NOMO-1 (cell line): ENCODE data around the gene IL6R.
"Not testable (repeated sequence)": the region's sequence is repeated elsewhere in the genome, so short reads cannot be mapped to it uniquely, and the experiment has no call there.

Experiments used
- DNase-seq, 2 experiments: peaks; one replicate each; lab custom pipeline; 2025; ENCODE audit not compliant: unreplicated experiment in 2 of 2; lab: John Stamatoyannopoulos, UW

The IL6R gene

GRCh38 chr1:154478639-154479038 is 73.5 kb downstream of the IL6R start:
- DNase-seq, result peak; percentile 81 to 83

DNA sequence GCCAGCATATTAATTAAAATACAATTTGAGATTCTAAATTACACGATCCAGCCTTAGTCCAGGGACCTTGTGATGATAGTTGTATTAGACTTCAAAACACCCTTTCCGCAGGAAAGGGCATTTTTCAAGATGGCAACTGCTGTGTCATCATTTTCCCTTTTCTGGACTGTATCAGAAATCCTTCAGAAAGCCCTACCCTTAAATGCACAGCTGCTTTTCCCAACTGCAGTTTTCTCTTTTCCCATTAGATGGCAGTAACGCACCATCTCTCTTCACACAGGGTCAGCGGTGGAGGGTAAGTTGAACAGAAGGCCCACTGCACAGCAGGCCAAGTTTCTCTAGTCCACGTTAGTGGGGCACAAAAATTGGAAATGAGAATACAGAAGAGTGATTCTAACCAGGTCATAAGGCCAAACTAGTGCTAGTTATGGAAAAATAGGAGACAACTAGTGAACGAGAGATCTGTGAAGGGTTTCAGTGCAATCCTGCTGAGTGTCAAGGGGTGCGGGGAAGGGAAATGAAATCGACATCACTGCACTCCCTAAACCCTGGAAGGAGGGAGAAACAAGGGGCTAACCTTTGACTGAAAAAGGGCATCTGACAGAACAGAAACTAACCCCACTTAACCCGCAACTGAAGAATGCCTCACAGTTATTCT is 74.8 kb downstream of the IL6R start:
- DNase-seq, result peak; percentile 54 to 65

- DNase-seq, result no peak
These were observed 75.9 kb downstream of the IL6R start for GRCh38 chr1:154481053-154481452.

DNA sequence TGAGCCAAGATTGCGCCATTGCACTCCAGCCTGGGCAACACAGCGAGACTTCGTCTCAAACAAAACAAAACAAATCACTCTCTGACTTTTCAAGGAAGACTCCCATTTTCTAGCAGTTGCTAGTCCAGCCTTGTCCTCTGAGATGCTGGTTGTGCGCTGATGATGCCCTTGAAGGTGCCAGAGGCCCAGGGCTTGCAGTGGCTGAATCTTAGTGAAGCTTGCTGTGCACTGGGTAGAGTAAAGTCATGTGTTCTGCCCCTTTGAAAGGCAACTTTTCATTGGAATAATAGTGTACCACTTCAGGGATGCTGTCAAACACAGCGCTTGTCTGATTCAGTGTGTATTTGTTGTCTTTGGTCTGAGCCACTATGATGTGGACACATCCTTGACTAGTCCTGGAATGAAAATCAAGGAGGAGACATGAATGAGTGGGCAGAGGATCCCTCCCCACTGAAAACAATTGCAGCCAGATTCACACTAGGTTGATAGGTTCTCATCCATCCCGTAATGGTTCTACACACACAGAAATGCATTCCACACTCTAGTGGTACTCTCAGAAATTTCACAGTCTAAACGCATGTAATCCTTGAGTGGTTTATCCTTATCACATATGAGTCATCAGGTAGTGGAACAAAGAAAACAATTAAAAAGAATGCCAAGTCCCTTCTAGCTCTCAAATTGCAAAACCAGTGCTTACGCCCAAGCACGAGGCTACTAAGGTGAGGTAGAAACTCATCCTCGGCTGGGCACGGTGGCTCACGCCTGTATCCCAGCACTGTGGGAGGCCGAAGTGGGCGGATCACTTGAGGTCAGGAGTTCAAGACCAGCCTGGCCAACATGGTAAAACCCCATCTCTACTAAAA is 79.0 kb downstream of the IL6R start:
- no peak for DNase-seq

DNA sequence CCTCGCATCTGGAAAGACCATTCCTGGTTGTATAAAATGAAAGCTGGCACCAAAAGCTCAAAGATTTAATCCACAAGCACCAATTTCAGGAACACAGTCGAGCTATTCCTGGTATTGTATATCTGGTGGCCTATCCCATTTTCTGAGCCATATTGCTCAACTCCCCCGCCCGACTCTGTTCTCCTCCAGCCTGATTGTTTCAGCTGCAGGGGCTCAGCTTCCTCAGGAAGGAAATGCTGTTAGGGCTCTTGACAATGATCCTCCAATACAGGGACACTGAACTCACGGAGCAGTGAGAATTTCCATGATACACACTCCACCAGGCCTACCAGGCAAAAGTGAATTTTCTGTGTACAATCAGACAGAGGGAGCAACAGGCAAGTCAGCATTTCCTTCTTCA is 80.0 kb downstream of the IL6R start:
- peak in 1 of 2 experiments; percentile 23 for DNase-seq

DNA sequence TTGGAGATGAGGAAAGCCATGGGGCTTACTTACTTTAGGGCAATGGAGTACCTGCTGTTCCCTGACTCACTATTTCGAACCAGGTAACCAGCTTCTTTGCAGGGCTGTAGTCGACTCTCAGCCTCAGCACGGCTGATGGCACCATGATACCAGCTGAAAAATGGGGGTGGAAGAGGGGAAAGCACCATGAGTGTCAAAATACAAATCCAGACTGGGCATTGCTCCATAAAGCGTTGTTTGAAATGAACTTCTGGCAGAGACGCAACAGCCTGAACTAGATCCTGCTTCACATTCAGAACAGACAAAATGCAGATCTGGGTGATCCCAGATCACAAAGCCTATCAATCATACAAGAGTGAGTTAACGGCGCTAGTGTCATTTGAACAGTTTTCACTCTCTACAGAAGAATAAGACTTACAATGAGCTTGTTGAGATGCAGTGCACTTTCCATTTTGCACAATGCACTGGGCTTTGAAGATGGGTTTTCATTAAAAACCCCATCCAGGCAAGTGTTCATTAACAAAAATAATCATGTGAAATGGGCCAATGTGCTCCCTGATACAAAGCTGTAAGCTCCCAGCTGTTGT is 80.9 kb downstream of the IL6R start:
- DNase-seq, result no peak

DNA sequence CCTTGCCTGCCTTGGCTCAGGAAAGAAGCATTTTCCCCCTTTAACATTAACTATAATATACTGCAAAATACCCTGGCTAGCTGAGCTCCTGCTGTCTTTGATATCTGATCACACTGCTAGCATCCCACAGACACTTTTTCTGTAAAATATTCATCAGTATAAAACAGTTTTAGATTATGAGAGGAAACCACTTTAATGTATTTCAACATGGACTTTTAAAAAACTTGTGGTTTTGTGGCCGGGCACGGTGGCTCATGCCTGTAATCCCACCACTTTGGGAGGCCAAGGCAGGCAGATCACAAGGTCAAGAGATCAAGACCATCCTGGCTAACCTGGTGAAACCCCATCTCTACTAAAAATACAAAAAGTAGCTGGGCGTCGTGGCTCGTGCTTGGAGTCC is 81.6 kb downstream of the IL6R start:
- not testable (repeated sequence) for DNase-seq

DNA sequence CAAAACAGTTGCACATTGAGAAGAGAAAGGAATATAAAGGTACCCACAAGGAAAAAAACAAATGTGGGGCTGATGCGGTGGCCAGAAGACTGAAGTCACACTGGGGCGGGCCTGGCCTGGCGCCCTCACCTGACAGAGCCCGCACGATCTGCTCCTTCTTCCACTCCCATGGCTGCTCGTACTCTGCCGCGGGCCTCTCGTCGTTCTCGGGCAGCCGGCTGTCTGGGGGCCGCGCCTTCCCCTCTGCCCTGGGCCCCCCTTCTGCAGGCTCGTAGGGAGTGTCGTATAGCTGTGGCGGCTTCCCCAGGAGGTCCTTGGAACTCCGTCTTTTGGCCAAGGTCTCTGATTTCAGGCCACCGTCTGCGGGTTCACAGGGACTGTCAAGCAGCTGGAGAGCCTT is 83.8 kb downstream of the IL6R start:
- DNase-seq, result no peak

DNA sequence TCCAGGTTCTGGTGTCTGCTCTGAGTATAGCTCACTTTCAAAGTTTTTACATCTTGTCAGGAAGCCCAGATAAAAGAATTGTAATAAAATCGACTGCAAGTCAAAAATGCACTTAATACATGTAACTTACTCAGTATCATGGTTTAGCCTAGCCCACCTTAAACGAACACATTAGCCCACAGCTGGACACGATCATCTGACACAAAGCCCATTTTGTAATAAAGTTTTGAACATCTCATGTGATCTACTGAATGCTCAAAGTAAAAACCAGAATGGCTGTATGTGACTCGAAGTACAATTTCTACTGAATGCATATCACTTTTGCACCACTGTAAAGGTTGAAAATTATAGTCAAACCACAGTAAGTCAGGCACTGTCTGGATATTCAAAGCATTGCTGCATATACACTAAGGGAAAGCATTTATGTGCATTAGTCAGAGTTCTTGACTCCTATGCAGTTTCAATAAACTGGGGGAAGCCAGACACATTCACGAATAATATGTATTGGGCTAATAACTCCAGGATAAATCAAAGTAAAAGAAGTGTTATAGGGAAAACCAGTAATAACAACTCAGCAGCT is 84.6 kb downstream of the IL6R start:
- DNase-seq, result no peak

GRCh38 chr1:154490317-154490716 is 85.2 kb downstream of the IL6R start:
- DNase-seq, result peak in 1 of 2 experiments; percentile 38

GRCh38 chr1:154492115-154492514 is 87.0 kb downstream of the IL6R start:
- peak in 1 of 2 experiments; percentile 15 for DNase-seq

DNA sequence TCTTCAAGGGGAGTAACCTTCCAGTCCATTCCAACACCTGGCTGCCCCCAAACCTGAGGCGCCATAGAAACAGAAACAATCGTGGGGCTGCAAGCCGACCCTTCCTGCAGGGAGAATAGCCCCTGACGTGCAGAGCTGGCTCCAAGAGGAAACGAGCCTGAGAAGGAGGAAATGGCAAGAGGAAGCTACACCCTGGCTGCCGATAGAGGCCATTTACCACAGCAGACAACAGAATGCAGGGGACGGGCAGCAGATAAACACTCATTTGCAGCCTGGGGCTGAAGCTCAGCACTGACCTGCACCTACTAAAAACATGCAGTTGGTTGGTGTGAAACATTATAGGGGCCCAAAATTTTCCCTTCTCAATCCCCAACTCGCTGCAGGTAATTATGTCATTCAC is 88.1 kb downstream of the IL6R start:
- DNase-seq, result peak; percentile 76 to 88

- no peak for DNase-seq
These were observed 90.5 kb downstream of the IL6R start for GRCh38 chr1:154495496-154496273.

DNA sequence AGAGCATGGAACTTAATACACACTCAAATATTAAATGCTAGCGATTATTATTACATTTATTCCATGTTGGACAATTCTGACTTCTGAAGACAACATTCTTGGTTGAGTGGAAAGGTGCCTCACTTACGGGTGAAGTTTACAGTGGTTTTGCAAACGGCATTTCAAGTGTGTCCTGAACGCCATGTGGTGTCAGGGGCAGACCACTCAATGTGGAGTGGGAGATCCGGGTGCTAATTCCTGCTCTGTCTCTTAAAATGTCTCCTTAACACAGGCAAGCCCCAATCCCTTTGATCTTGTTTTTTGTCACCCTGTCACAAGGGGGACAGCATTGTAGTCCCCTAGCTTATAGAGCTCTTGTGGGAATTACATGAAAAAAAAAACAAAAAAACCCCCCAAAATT is 91.2 kb downstream of the IL6R start:
- DNase-seq, result no peak

GRCh38 chr1:154497026-154497806 is 92.1 kb downstream of the IL6R start:
- no peak for DNase-seq

- no peak for DNase-seq
These were observed 94.3 kb downstream of the IL6R start for GRCh38 chr1:154499446-154499845.

GRCh38 chr1:154500533-154500932 is 95.4 kb downstream of the IL6R start:
- no peak for DNase-seq

GRCh38 chr1:154501423-154502065 is 96.4 kb downstream of the IL6R start:
- peak in 1 of 2 experiments; percentile 40 for DNase-seq

DNA sequence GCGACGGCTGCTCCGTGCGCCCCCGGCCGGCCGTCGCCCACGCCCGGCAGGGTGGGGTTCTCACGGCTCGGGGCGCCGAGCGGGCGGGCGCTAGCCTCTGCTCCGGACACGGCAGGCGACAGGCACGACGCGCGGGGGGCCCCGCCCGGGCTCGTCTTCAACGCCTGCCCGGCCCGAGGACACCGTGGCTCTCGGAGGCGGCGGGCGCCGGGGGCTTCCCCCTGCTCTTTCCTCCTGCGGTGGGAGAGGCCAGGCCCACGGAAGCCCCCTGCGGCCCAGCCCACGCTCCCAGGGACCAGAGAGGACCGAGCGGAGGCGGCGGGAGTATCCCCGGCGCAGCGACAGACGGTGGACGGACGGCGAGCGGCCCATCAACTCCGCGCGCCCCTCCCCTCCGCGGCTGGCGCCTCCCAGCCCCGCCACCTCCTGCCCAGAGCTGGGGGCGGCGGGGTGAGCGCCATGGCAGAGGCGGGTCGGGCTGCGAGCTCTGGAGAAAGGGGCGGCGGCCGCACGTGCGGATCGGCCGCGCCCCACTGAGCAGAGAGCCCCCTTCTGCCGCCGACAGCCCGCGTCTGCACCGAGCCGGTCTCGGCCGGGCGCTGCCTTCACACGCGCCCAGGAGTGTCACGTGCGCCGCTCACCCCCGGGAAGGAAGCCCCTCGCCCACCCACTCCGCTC is 97.1 kb downstream of the IL6R start, which contains the start of the genes SHE and TDRD10:
Gene SHE, minus strand, starts transcription at position 347 of the 678 bp plus-strand sequence. CDS start 386 bp downstream, outside the sequence.
Gene TDRD10, plus strand, starts transcription at position 154 of the 678 bp plus-strand sequence. CDS start 4,685 bp downstream, outside the sequence.
- DNase-seq, result no peak
